ENCODE measurements around the gene PLEKHJ1.

Gene PLEKHJ1

GRCh38 chr19:2269244-2270156 is 33.4 kb upstream of the PLEKHJ1 start:
- peak; percentile 90 for DNase-seq

- no peak for DNase-seq
Observed at GRCh38 chr19:2268861-2269243, 32.7 kb upstream of the PLEKHJ1 start.

GRCh38 chr19:2268480-2268830 is 32.3 kb upstream of the PLEKHJ1 start:
- DNase-seq = no peak

- peak; percentile 82 for DNase-seq
Observed at GRCh38 chr19:2266183-2266993, 30.3 kb upstream of the PLEKHJ1 start.

GRCh38 chr19:2261438-2262172 is 25.5 kb upstream of the PLEKHJ1 start:
- DNase-seq = no peak

- no peak for DNase-seq
Observed at GRCh38 chr19:2260341-2260805, 24.2 kb upstream of the PLEKHJ1 start.

GRCh38 chr19:2259336-2259735 is 23.2 kb upstream of the PLEKHJ1 start:
- no peak for DNase-seq

GRCh38 chr19:2255982-2256685 is 20.0 kb upstream of the PLEKHJ1 start, which contains the start of gene JSRP1:
TSS of gene JSRP1 (minus strand) at chr19:2256417. CDS start at chr19:2255314, 1,103 bp downstream.
- DNase-seq = no peak

GRCh38 chr19:2255112-2255845 is 19.1 kb upstream of the PLEKHJ1 start:
- no peak for DNase-seq

- no peak for DNase-seq
Observed at GRCh38 chr19:2254064-2254872, 18.1 kb upstream of the PLEKHJ1 start.

GRCh38 chr19:2253106-2254063 is 17.3 kb upstream of the PLEKHJ1 start:
- DNase-seq = peak; percentile 43

GRCh38 chr19:2252797-2253105 is 16.6 kb upstream of the PLEKHJ1 start:
- no peak for DNase-seq

GRCh38 chr19:2252055-2252796 is 16.1 kb upstream of the PLEKHJ1 start:
- DNase-seq = no peak

GRCh38 chr19:2251106-2252054 is 15.3 kb upstream of the PLEKHJ1 start:
- no peak for DNase-seq

GRCh38 chr19:2250766-2251105 is 14.6 kb upstream of the PLEKHJ1 start:
- DNase-seq = no peak

GRCh38 chr19:2249880-2250765 is 14.0 kb upstream of the PLEKHJ1 start:
- no peak for DNase-seq
